Breast epithelium (tissue), 4 donors: ENCODE data around the gene SHC3. TPM values are rescaled to one million over a fixed set of nuclear protein-coding genes. Genes with fewer than 3 reads are reported as not detected.

ENCODE experiments used
- DNase-seq, 2 donors: peaks; one replicate each; pipeline ENCODE4 v3.0.0-alpha.2; 2019; ENCODE audit warnings: low spot score in 2 of 2
- H3K27ac ChIP-seq, 2 donors: fragments of 200-600 bp; sonication (generic) in 1 of 2; one replicate each; pipeline ENCODE4 v1.5.1; 2016 to 2019; ENCODE audit warnings: mild to moderate bottlenecking in 1 of 2
- H3K27me3 ChIP-seq, 2 donors: fragments of 200-600 bp; sonication (generic) in 1 of 2; one replicate each; pipeline versions ENCODE4 v1.5.1 to v1.6.0; 2017 to 2019; ENCODE audit warnings: control low read depth in 1 of 2, mild to moderate bottlenecking in 1 of 2
- H3K36me3 ChIP-seq: fragments of 200-600 bp; one replicate; pipeline ENCODE4 v1.5.1; 2019
- H3K4me1 ChIP-seq, 2 donors: fragments of 200-600 bp; sonication (generic); one replicate each; pipeline ENCODE4 v1.5.1; 2016 to 2019; ENCODE audit warnings: control low read depth in 1 of 2
- H3K4me3 ChIP-seq, 3 donors: fragments of 200-600 bp; sonication (generic); 1 replicate in 2 of 3; 2 replicates in 1 of 3; pipeline ENCODE4 v1.5.1; 2016 to 2019; ENCODE audit warnings: mild to moderate bottlenecking in 3 of 3, moderate library complexity in 2 of 3
- H3K9me3 ChIP-seq, 2 donors: fragments of 200-600 bp; sonication (generic) in 1 of 2; one replicate each; pipeline ENCODE4 v1.5.1; 2016 to 2019; ENCODE audit warnings: control low read depth in 1 of 2
- POLR2A ChIP-seq: fragments of 450-650 bp; IDR thresholded peaks from one replicate; pipeline ENCODE4 v1.6.1; 2016; ENCODE audit warnings: antibody characterized with exemption, mild to moderate bottlenecking, moderate library complexity
- POLR2AphosphoS5 ChIP-seq, 3 donors: sonication (generic); formaldehyde crosslinking; IDR thresholded peaks; one replicate each; pipeline ENCODE4 v1.6.1; 2017; ENCODE audit warnings: antibody characterized with exemption in 3 of 3
- intact Hi-C: fragments of 100-400 bp; cut with DNase I; formaldehyde crosslinking; loops from one replicate; pipeline ENCODE4 v1.15.1; 2023; ENCODE audit warnings: low total_unique reads
- total RNA-seq, 3 donors: library from RNA; depleted of rRNA; stranded (reverse); fragments of >200 nt; gene quantifications; one replicate each; pipeline ENCODE4 v1.1.0, GENCODE V29; 2016
- TF ChIP-seq, protein P1 (sequence below), 3 donors: fragments of 450-650 bp; IDR thresholded peaks; one replicate each; pipeline ENCODE4 v1.5.1; 2016 to 2017; ENCODE audit warnings: antibody characterized with exemption in 3 of 3, mild to moderate bottlenecking in 3 of 3, moderate library complexity in 3 of 3

SHC3 gene
- total RNA-seq, 3 donors from 2014 or later, result 1.0 to 6.7 (median 2.3) TPM

DNA sequence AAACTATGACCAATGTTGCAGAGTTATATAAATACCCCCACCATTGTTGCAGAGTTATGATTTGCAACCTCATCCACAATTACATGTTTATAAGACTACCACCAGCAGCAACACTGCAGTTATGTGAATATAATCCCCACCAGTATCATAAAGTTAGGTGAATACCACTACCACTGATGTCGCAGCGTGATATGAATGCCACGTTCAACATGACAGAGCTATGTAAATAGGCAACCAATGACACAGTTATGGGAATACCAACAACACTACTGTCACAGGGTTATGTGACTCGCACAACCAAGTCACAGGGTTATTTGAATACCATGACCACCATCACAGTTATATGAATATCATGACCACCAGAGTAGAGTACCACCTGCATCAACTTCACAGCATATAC lies 63.9 kb downstream of the SHC3 start:
- no peak for TF ChIP-seq POLR2A
- no peak for TF ChIP-seq POLR2AphosphoS5 (IDR thresholded peaks at IDR 0.05)
- TF ChIP-seq, protein P1, sequence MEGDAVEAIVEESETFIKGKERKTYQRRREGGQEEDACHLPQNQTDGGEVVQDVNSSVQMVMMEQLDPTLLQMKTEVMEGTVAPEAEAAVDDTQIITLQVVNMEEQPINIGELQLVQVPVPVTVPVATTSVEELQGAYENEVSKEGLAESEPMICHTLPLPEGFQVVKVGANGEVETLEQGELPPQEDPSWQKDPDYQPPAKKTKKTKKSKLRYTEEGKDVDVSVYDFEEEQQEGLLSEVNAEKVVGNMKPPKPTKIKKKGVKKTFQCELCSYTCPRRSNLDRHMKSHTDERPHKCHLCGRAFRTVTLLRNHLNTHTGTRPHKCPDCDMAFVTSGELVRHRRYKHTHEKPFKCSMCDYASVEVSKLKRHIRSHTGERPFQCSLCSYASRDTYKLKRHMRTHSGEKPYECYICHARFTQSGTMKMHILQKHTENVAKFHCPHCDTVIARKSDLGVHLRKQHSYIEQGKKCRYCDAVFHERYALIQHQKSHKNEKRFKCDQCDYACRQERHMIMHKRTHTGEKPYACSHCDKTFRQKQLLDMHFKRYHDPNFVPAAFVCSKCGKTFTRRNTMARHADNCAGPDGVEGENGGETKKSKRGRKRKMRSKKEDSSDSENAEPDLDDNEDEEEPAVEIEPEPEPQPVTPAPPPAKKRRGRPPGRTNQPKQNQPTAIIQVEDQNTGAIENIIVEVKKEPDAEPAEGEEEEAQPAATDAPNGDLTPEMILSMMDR (IDR thresholded peaks at IDR 0.05), result no peak

GRCh38 chr9:89113851-89114250 lies 64.8 kb downstream of the SHC3 start:
- no peak overlapping the region for H3K27ac ChIP-seq
- TF ChIP-seq POLR2A, result no peak
- TF ChIP-seq, protein P1 (IDR thresholded peaks at IDR 0.05), result no peak
- no peak for TF ChIP-seq POLR2AphosphoS5 (IDR thresholded peaks at IDR 0.05)
- intact Hi-C loops, result no loop called here
- H3K9me3 ChIP-seq, result peaks cover 0 to 9% of the 10 kb centered on the region in 2 donors
- H3K36me3 ChIP-seq, result no peaks in the 10 kb centered on the region
- DNase-seq, result no peak
- H3K4me1 ChIP-seq, result no peaks in the 10 kb centered on the region
- H3K27me3 ChIP-seq, result no peaks in the 10 kb centered on the region
- no peak overlapping the region for H3K4me3 ChIP-seq

More for the DNA sequence above, 63.9 kb downstream of the SHC3 start:
- no peak overlapping the region for H3K4me3 ChIP-seq
- H3K9me3 ChIP-seq, result peaks cover 0 to 9% of the 10 kb centered on the region in 2 donors
- intact Hi-C loops, result no loop called here
- H3K4me1 ChIP-seq, result no peaks in the 10 kb centered on the region
- H3K27me3 ChIP-seq, result no peaks in the 10 kb centered on the region
- DNase-seq, result no peak
- H3K27ac ChIP-seq, result no peak overlapping the region
- H3K36me3 ChIP-seq, result no peaks in the 10 kb centered on the region

DNA sequence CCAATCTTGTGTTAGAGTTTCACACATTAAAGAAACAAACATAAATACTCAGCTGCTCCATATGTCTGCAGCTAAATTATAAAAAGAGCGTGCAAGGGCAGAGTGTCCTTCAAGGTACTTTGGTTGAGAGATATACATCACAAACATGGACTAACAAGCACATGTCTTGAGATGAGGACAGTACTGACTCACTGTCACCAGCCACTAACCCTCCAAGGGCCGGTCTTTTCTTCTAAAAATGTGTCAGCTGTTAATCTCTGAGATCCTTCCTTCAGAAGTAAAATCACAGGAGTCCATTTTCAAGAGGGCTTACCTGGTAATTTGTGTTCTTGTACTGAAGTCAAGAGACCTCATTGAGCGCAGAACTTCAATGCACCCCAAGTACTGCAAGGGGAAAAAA lies 66.4 kb downstream of the SHC3 start:
- peaks cover 0 to 9% of the 10 kb centered on the region in 2 donors for H3K9me3 ChIP-seq
- no peak overlapping the region for H3K27ac ChIP-seq
- DNase-seq, result no peak
- H3K27me3 ChIP-seq, result no peaks in the 10 kb centered on the region
- H3K36me3 ChIP-seq, result no peaks in the 10 kb centered on the region
- no peaks in the 10 kb centered on the region for H3K4me1 ChIP-seq
- intact Hi-C loops, result no loop called here
- TF ChIP-seq POLR2AphosphoS5 (IDR thresholded peaks at IDR 0.05), result no peak
- H3K4me3 ChIP-seq, result no peak overlapping the region

- Histone ChIP-seq H3K4me3 (no peak overlapping the region), H3K27ac (no peak overlapping the region), H3K27me3 (no peaks in the 10 kb centered on the region), H3K36me3 (no peaks in the 10 kb centered on the region), H3K9me3 (peaks cover 0 to 9% of the 10 kb centered on the region in 2 donors), H3K4me1 (no peaks in the 10 kb centered on the region)
- no peak for DNase-seq
- TF ChIP-seq, protein P1 (IDR thresholded peaks at IDR 0.05), result no peak
- TF ChIP-seq POLR2AphosphoS5 (IDR thresholded peaks at IDR 0.05), result no peak
- TF ChIP-seq POLR2A, result no peak
- intact Hi-C loops, result no loop called here
These were observed 69.0 kb downstream of the SHC3 start for GRCh38 chr9:89109666-89110065.

- Histone ChIP-seq H3K27me3 (no peaks in the 10 kb centered on the region), H3K27ac (no peak overlapping the region), H3K4me1 (no peaks in the 10 kb centered on the region), H3K36me3 (no peaks in the 10 kb centered on the region), H3K4me3 (no peak overlapping the region), H3K9me3 (peaks cover 0 to 9% of the 10 kb centered on the region in 2 donors)
- intact Hi-C loops, result no loop called here
- no peak for DNase-seq
- TF ChIP-seq POLR2A (no peak), POLR2AphosphoS5 (IDR thresholded peaks at IDR 0.05) (no peak)
- TF ChIP-seq, protein P1 (IDR thresholded peaks at IDR 0.05), result no peak
These were observed 71.2 kb downstream of the SHC3 start for GRCh38 chr9:89107406-89107805.
